ENCODE measurements around the gene SPATA46. TPM values are rescaled to one million over a fixed set of nuclear protein-coding genes. Genes with fewer than 3 reads are reported as not detected.

The SPATA46 gene
- total and polyA plus RNA-seq, 2 donors (not counting 3 experiments of a cell fraction or from before 2014, with no cell fraction given) = not detected

DNA sequence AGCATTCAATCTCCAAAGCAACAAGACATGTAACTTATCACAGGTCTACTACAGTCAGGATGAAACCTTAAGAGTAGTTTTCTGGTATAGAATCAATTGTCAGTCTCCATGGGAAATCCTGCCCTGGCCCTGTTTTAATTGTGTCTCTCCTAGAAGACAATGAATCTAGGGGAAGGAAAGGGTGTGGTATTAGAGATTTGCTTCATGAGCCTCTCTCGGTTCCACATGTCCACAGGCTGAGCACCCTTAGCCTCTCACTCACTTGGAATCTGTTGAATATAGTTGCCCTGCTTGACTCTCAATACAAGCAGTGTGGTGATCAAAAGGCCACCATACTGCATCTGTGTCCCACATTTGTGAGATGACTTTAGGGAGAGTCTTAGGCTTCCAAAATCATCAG, 17.7 kb downstream of the SPATA46 start:
- intact Hi-C loops (cut with micrococcal nuclease) = no loop called here
- Histone ChIP-seq H4K20me1 (replicated peaks; ENCODE audit: control insufficient read depth, extremely low read depth, insufficient read depth, low read length) (no peaks in the 10 kb centered on the region), H2AFZ (ENCODE audit: low read depth, low read length) (no peak overlapping the region), H3K79me2 (ENCODE audit: control insufficient read depth, insufficient read depth, low read length) (no peaks in the 10 kb centered on the region), H3K36me3 (ENCODE audit: control insufficient read depth in 2 of 2, extremely low read depth in 1 of 2, insufficient read depth in 2 of 2, low read length in 2 of 2) (peaks cover 0 to 9% of the 10 kb centered on the region in 2 experiments), H3K4me2 (ENCODE audit: insufficient read depth, low read length) (no peak overlapping the region), H3K9me3 (replicated peaks; ENCODE audit: control insufficient read depth, insufficient read depth, low read length) (no peaks in the 10 kb centered on the region), H3K9ac (replicated peaks; ENCODE audit: extremely low read depth, insufficient read depth, low read length) (no peak overlapping the region), H3K27ac (ENCODE audit: insufficient read depth, low read depth, low read length) (no peak overlapping the region), H3K4me3 (replicated peaks in 1 of 3; ENCODE audit: insufficient read depth in 1 of 3, low read depth in 1 of 3, low read length in 3 of 3) (no peak overlapping the region), H3K4me1 (ENCODE audit: control insufficient read depth, extremely low read depth, insufficient read depth, low read length) (peaks cover 6% of the 10 kb centered on the region), H3K9me1 (replicated peaks; ENCODE audit: control insufficient read depth, extremely low read depth, insufficient read depth, low read length) (no peaks in the 10 kb centered on the region), H3K27me3 (ENCODE audit: control insufficient read depth in 2 of 2, insufficient read depth in 2 of 2, low read length in 2 of 2) (no peaks in the 10 kb centered on the region)
- no peak for TF ChIP-seq MAX (IDR thresholded peaks at IDR 0.05; ENCODE audit: insufficient read depth, insufficient read length)
- no peak for TF ChIP-seq GATA2 (IDR thresholded peaks at IDR 0.05; ENCODE audit: insufficient read depth, insufficient read length, low read depth, low read length)
- TF ChIP-seq POLR2A (IDR thresholded peaks at IDR 0.05; ENCODE audit: low read depth, low read length) = no peak
- TF ChIP-seq JUN (IDR thresholded peaks at IDR 0.05; ENCODE audit: borderline replicate concordance, insufficient read depth, insufficient read length, low read depth) = no peak
- no peak for TF ChIP-seq FOS (IDR thresholded peaks at IDR 0.05; ENCODE audit: borderline replicate concordance, insufficient read depth, low read length)
- TF ChIP-seq POLR2AphosphoS5 (IDR thresholded peaks at IDR 0.05; ENCODE audit: insufficient read depth, low read depth, low read length) = no peak
- no peak for TF ChIP-seq EZH2 (IDR thresholded peaks at IDR 0.05; ENCODE audit: borderline replicate concordance, low read depth, low read length, severe bottlenecking)
- no peak for TF ChIP-seq MYC (IDR thresholded peaks at IDR 0.05; ENCODE audit: low read depth, low read length)
- POLR2A ChIA-PET = interaction anchor here (0.7 kb wide), 1 partner anchor 355 kb away, joined by 3 read pairs; no protein-coding TSS in a partner anchor
- CTCF ChIA-PET = no interaction called here
- no peak for DNase-seq (ENCODE audit: low read depth, low spot score)
- FAIRE-seq = no peak
- dilution Hi-C loops (cut with MboI; ENCODE audit: extremely low pct_ligation_motif_present, low sequenced_read_pairs) = no loop called here
- no TSS peak for BruUV-seq (replicated peaks)
